CD4-positive, alpha-beta T cell (primary cell): Measurements from ENCODE around the gene DNAJC15. TPM values are rescaled to one million over a fixed set of nuclear protein-coding genes. Genes with fewer than 3 reads are reported as not detected.

ENCODE experiments used
- ATAC-seq: fragments of 200-7000 bp; cut with Tn5 transposase; one replicate; pipeline ENCODE4 v1.10.0; 2022; ENCODE audit warnings: mild to moderate bottlenecking; ENCODE audit not compliant: poor library complexity
- CTCF ChIA-PET: fragments of 350-600 bp; sonication (Branson Sonifier 250); formaldehyde crosslinking; loops from one replicate; lab custom pipeline; 2021; ENCODE audit warnings: antibody characterized with exemption, inconsistent platforms; lab: Charles Lee
- POLR2A ChIA-PET: fragments of 350-600 bp; sonication (Branson Sonifier 250); formaldehyde crosslinking; loops from one replicate; lab custom pipeline; 2021; ENCODE audit warnings: antibody characterized with exemption, inconsistent platforms; lab: Charles Lee
- DNase-seq, 14 experiments: peaks; one replicate each; pipeline ENCODE4 v3.0.0-alpha.2; 2013 to 2020; ENCODE audit warnings: mixed read lengths in 2 of 14
- H3K27ac ChIP-seq, 2 donors: one replicate each; pipeline versions ENCODE4 v1.5.1 to v1.7.0; 2013; ENCODE audit warnings: low read length in 2 of 2, low read depth in 1 of 2, mild to moderate bottlenecking in 1 of 2
- H3K27me3 ChIP-seq, 2 experiments: 1 replicate in 1 of 2; 2 replicates in 1 of 2; pipeline versions ENCODE4 v1.6.1 to v1.7.0; 2013; ENCODE audit warnings: low read length in 2 of 2, control low read depth in 1 of 2, mild to moderate bottlenecking in 1 of 2, moderate library complexity in 1 of 2; ENCODE audit not compliant: insufficient read depth in 2 of 2, control insufficient read depth in 1 of 2
- H3K36me3 ChIP-seq: one replicate; pipeline ENCODE4 v1.6.1; 2013; ENCODE audit warnings: low read length, control low read depth; ENCODE audit not compliant: insufficient read depth
- H3K4me1 ChIP-seq: one replicate; pipeline ENCODE4 v1.6.1; 2013; ENCODE audit warnings: low read length, control low read depth; ENCODE audit not compliant: insufficient read depth
- H3K4me3 ChIP-seq: one replicate; pipeline ENCODE4 v1.5.1; 2013; ENCODE audit warnings: mild to moderate bottlenecking, low read length, moderate library complexity
- H3K9me3 ChIP-seq, 2 experiments: 1 replicate in 1 of 2; 2 replicates in 1 of 2; pipeline versions ENCODE4 v1.6.1 to v1.7.0; 2013; ENCODE audit warnings: low read length in 2 of 2, mild to moderate bottlenecking in 2 of 2, control low read depth in 1 of 2, moderate library complexity in 1 of 2; ENCODE audit not compliant: control insufficient read depth in 1 of 2, insufficient read depth in 1 of 2
- H3K27ac Mint-ChIP-seq: one replicate; pipeline ENCODE4 v1.8.0; 2020; ENCODE audit warnings: mixed read lengths
- H3K27me3 Mint-ChIP-seq: one replicate; pipeline ENCODE4 v1.8.0; 2021; ENCODE audit warnings: mixed read lengths
- H3K36me3 Mint-ChIP-seq: one replicate; pipeline ENCODE4 v1.8.0; 2021; ENCODE audit warnings: low read depth, mixed read lengths
- H3K4me1 Mint-ChIP-seq: one replicate; pipeline ENCODE4 v1.8.0; 2021; ENCODE audit warnings: low read depth, mixed read lengths
- H3K4me3 Mint-ChIP-seq: one replicate; pipeline ENCODE4 v1.8.0; 2020; ENCODE audit warnings: mild to moderate bottlenecking, mixed read lengths
- H3K9me3 Mint-ChIP-seq: one replicate; pipeline ENCODE4 v1.8.0; 2020; ENCODE audit warnings: mixed read lengths
- CTCF ChIP-seq: fragments of 200-600 bp; IDR thresholded peaks from one replicate; pipeline ENCODE4 v1.8.0; 2022; ENCODE audit warnings: antibody characterized with exemption, mild to moderate bottlenecking
- intact Hi-C, 2 experiments: fragments of 100-400 bp; cut with DNase I in 1 of 2; cut with micrococcal nuclease in 1 of 2; formaldehyde crosslinking; loops; one replicate each; pipeline versions ENCODE4 v1.15.1 to v1.9.0; 2023 to 2025; cut with DNase I, micrococcal nuclease
- total RNA-seq, 174 experiments: library from RNA in 2 of 174; stranded (reverse) in 2 of 174; gene quantifications; one replicate each; pipeline ENCODE4 v1.2.3 and lab custom pipeline; 2021 to 2026

DNAJC15 gene
- total RNA-seq, 2 experiments from 2014 or later, result 6.8 to 7.6 TPM

- no peak overlapping the region for H3K4me3 ChIP-seq
- H3K27me3 ChIP-seq, result no peaks in the 10 kb centered on the region
- H3K9me3 ChIP-seq, result no peaks in the 10 kb centered on the region
- no peak overlapping the region for H3K4me3 Mint-ChIP-seq
- H3K27ac Mint-ChIP-seq, result no peak overlapping the region
- H3K9me3 Mint-ChIP-seq, result no peaks in the 10 kb centered on the region
- no peaks in the 10 kb centered on the region for H3K27me3 Mint-ChIP-seq
- POLR2A ChIA-PET, result no interaction called here
- TF ChIP-seq CTCF, result no peak
- peaks cover 8% of the 10 kb centered on the region for H3K4me1 Mint-ChIP-seq
- DNase-seq, result no peak
- H3K36me3 ChIP-seq, result peaks cover 7% of the 10 kb centered on the region
- intact Hi-C loops, result no loop called here
- CTCF ChIA-PET, result interaction anchor here (0.6 kb wide), 1 partner anchor 32 kb away, joined by 3 read pairs; no protein-coding TSS in a partner anchor
- ATAC-seq, result no peak
- H3K27ac ChIP-seq, result no peak overlapping the region
- H3K36me3 Mint-ChIP-seq, result peaks cover 27% of the 10 kb centered on the region
- H3K4me1 ChIP-seq, result no peaks in the 10 kb centered on the region
These were observed 84.4 kb downstream of the DNAJC15 start for GRCh38 chr13:43107780-43108179.

- ATAC-seq, result no peak
- no peak overlapping the region for H3K27ac Mint-ChIP-seq
- H3K9me3 Mint-ChIP-seq, result no peaks in the 10 kb centered on the region
- no peak for TF ChIP-seq CTCF
- no peak overlapping the region for H3K4me3 Mint-ChIP-seq
- H3K36me3 ChIP-seq, result peaks cover 7% of the 10 kb centered on the region
- H3K27me3 ChIP-seq, result no peaks in the 10 kb centered on the region
- H3K4me1 ChIP-seq, result no peaks in the 10 kb centered on the region
- no peak overlapping the region for H3K4me3 ChIP-seq
- intact Hi-C loops, result no loop called here
- H3K4me1 Mint-ChIP-seq, result no peaks in the 10 kb centered on the region
- H3K9me3 ChIP-seq, result no peaks in the 10 kb centered on the region
- POLR2A ChIA-PET, result no interaction called here
- CTCF ChIA-PET, result no interaction called here
- H3K27ac ChIP-seq, result no peak overlapping the region
- H3K27me3 Mint-ChIP-seq, result no peaks in the 10 kb centered on the region
- peaks cover 22% of the 10 kb centered on the region for H3K36me3 Mint-ChIP-seq
- DNase-seq, result no peak
These were observed 86.7 kb downstream of the DNAJC15 start for GRCh38 chr13:43110036-43110435.

GRCh38 chr13:43110658-43111057 is 87.3 kb downstream of the DNAJC15 start:
- Mint-ChIP-seq H3K27me3 (no peaks in the 10 kb centered on the region), H3K4me3 (no peak overlapping the region), H3K36me3 (peaks cover 20% of the 10 kb centered on the region), H3K9me3 (no peaks in the 10 kb centered on the region), H3K4me1 (no peaks in the 10 kb centered on the region), H3K27ac (no peak overlapping the region)
- TF ChIP-seq CTCF, result no peak
- POLR2A ChIA-PET, result no interaction called here
- DNase-seq (no peak), ATAC-seq (no peak)
- no peak overlapping the region for H3K27ac ChIP-seq
- no peaks in the 10 kb centered on the region for H3K9me3 ChIP-seq
- intact Hi-C loops, result no loop called here
- H3K36me3 ChIP-seq, result peaks cover 7% of the 10 kb centered on the region
- H3K4me1 ChIP-seq, result no peaks in the 10 kb centered on the region
- H3K27me3 ChIP-seq, result no peaks in the 10 kb centered on the region
- H3K4me3 ChIP-seq, result no peak overlapping the region
- CTCF ChIA-PET, result no interaction called here
